Stimulated activated CD8-positive, alpha-beta memory T cell treated with anti-CD3 and anti-CD28 coated beads, Interleukin-4, amount 100 ng/mL, for 4 hours (primary cell): Measurements from ENCODE around the gene SLC39A10.
"Not testable (repeated sequence)": the region's sequence is repeated elsewhere in the genome, so short reads cannot be mapped to it uniquely, and the experiment has no call there.

Source experiments
- DNase-seq, 2 donors: peaks; one replicate each; pipeline ENCODE4 v3.0.0-alpha.2; 2020; ENCODE audit warnings: low read depth in 2 of 2, low spot score in 1 of 2

Gene SLC39A10

GRCh38 chr2:195671563-195671962 lies 14.5 kb downstream of the SLC39A10 start:
- DNase-seq = no peak

DNA sequence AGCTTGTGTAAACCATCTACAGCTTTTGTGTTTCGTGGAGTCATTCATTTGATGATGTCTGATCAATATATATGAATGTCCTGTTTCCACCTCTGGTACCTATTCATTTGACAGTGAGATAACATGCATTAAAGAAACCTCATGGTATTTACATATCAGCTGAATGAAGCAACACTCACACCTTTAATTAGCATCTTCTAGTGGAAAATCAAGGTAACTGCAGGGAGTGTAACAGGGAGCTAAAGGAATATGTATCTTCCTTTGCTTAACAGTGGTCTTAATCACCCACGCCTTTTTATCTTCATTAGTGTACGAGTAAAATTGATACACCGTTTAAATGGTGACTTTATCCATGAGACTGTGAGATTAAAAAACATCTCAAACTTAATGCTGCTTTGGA lies 15.6 kb downstream of the SLC39A10 start:
- no peak for DNase-seq

DNA sequence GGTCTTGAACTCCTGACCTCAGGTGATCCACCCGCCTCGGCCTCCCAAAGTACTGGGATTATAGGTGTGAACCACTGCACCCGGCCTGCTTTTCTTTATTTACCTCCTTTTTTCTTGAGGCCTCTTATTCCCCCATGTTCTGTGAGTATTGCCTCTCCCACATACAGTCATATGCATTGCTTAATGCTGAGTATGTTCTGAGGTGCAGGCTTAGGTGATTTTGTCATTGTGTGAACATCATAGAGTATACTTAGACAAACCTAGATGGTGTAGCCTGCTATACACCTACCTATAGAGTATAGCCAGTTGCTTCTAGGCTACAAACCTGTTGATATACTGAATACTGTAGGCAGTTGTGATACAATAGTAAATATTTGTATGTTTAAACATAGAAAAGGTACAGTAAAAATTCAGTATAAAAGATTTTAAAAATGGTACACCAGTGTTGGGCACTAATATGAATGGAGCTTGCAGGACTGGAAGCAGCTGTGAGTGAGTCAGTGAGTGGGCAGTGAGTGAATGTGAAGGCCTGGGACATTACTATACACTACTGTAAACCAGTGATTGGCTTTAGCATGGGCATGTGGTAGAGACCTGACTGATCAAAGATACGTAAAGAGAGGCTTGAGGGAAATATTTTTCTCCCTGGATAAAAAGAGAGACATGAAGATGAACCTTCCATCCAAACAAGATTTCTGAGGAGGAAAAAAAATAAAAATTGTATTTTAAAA lies 17.6 kb downstream of the SLC39A10 start:
- DNase-seq = no peak

GRCh38 chr2:195675783-195676427 lies 18.9 kb downstream of the SLC39A10 start:
- no peak for DNase-seq

DNA sequence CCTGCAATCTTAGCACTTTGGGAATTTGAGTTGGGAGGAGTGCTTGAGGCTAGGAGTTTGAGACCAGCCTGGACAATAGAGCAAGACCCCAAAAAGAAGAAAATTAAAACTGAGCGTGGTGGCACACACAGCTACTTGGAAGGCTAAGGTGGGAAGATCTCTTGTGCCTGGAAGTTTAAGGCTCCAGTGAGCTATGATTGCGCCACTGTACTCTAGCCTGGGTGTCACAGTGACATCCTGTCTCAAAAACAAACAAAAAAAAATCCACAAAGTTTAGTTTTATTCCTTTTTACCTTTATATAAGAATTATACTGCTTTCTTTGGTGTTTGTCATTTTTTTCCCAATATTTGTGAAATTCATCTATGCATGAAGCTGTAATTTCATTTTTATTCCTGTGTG lies 20.3 kb downstream of the SLC39A10 start:
- no peak for DNase-seq

- DNase-seq = no peak
Observed at GRCh38 chr2:195677884-195678283, 20.9 kb downstream of the SLC39A10 start.

GRCh38 chr2:195682077-195682476 lies 25.1 kb downstream of the SLC39A10 start:
- DNase-seq = no peak

GRCh38 chr2:195683174-195683573 lies 26.1 kb downstream of the SLC39A10 start:
- no peak for DNase-seq

- DNase-seq = no peak
Observed at GRCh38 chr2:195686564-195686963, 29.5 kb downstream of the SLC39A10 start.

DNA sequence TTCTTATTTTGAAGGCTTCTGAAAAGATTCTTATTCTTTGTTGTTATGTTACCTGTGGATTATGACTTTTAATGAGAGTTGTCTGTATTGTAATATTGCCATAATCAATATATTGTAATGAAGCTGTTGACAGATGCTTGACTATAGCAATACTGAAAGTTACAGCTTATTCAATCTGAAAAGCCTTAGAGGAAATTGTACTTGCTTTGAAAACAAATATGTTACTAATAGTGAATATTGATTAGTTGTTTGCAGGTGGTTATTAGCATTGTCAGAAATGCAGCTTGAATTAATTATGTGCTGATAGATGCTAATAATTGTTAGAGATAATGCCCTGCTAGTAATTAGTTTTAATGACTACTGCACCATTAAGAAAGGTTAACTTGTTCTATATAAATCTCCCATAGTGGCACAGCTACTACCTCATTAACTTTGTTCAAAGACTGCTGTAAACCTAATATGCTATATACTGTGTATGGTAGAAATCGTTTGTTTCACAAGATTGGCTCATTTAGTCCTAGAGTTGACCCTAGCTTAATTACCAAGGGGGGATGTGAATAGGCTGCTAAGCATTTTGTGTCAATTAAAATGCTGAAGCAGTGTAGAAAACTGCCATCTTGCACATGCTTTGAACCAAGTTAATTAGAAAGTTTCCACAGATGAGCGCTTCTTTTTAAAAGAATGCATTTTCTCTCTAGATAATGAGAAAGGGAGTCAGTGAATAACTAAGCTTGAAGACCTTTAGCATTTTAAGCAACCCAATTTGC lies 30.5 kb downstream of the SLC39A10 start:
- DNase-seq = no peak

DNA sequence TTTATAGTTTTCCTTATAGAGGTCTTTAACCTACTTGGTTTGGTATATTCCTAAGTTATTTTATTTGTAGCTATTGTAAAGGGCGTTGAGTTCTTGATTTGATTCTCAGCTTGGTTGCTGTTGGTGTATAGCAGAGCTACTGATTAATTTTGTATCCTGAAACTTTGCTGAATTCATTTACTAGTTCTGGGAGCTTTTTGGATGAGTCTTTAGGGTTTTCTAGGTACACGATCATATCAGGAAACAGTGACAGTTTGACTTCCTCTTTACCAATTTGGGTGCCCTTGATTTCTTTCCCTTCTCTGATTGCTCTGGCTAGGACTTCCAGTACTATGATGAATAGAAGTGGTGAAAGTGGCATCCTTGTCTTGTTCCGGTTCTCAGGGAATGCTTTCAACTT lies 35.5 kb downstream of the SLC39A10 start:
- DNase-seq = not testable (repeated sequence)

- no peak for DNase-seq
Observed at GRCh38 chr2:195694553-195694952, 37.5 kb downstream of the SLC39A10 start.

GRCh38 chr2:195695002-195695631 lies 38.1 kb downstream of the SLC39A10 start:
- no peak for DNase-seq

- DNase-seq = no peak
Observed at GRCh38 chr2:195696012-195696411, 39.0 kb downstream of the SLC39A10 start.

DNA sequence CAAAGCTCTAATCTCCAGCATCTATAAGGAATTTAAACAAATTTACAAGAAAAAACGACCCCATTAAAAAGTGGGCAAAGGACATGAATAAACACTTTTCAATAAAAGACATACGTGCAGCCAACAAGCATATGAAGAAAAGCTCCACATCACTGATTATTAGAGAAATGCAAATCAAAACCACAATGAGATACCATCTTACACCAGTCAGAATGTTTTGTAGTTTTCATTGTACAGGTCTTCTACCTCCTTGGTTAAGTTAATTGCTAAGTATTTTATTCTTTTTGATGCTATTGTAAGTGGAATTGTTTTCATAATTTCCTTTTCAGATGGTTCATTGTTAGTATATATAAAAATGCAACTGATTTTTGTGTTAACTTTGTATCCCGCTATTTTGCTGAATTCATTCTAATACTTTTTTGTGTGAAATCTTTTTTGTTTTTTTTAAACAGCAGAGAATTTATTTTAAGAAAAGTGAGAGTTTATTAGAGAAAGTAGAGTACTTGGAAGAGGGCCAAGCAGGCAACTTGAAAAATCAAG lies 40.7 kb downstream of the SLC39A10 start:
- DNase-seq = no peak

DNA sequence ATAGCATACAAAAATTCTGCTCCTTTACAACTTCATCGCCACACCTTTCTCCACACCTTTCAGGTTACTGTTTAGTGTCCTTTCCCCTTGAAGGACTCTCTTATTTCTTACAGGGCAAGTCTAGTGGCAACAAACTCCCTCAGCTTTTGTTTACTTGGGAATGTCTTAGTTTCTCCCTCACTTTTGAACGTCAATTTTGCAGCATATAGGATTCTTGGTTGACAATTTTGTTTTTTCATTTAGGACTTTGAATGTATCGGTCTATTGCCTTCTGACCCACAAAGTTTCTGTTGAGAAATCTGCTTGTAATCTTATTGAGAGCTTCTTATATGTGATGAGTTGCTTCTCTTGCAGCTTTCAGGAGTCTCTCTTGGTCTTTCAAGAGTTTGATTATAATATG lies 43.5 kb downstream of the SLC39A10 start:
- DNase-seq = no peak

- DNase-seq = no peak
Observed at GRCh38 chr2:195706161-195706900, 49.3 kb downstream of the SLC39A10 start.

DNA sequence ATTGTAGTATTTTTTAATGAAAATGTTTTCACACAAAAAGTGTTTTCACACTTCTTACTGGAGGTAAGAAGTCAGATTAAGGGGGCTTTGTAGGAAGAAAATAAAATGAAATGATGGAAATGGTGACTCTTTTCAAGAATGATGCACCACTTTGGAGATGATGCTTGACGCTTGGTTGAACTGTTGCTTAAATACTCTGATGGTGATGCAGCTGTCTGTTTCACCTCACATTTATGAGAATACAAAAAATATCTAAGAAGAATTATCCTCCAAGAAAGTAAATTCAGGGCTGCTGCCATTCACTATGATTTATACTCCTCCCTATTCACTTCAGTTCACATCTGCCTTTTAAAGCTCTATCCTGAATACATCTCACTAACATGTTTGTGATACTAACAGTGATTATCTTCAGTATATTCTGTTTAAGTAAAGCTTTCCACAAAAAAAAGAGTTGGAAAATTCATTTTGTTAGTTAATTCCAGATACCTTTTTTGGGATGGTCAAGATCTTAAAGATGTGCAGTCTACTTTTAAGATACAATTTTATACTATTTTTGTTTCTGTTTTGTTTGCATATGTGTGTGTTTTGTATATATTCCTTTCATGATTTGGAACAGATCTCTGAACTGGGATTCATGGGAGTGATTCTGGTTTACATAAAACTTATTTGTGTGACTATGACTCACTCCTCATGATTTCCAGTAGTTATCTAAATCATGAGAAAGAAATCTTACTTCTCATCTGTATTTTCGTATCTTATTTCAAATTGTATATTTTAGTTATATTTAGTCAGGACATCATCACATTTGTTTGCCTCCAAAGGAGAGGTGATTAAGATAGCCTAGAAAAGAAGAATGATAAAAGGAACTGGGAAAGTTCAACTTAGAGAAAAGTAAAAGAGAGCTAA lies 53.1 kb downstream of the SLC39A10 start:
- DNase-seq = no peak

GRCh38 chr2:195711478-195711877 lies 54.5 kb downstream of the SLC39A10 start:
- no peak for DNase-seq

DNA sequence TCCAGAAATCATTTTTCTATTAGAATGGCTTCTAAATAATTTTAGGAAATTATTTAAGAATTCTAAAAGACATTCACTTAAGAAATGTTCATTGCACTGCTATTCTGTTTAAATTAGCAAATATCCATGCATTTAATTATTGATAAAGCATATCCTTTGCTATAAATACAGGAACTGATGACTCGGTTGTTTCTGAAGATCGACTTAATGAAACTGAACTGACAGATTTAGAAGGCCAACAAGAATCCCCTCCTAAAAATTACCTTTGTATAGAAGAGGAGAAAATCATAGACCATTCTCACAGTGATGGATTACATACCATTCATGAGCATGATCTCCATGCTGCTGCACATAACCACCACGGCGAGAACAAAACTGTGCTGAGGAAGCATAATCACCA lies 59.4 kb downstream of the SLC39A10 start:
- DNase-seq = no peak
